Stimulated activated naive CD8-positive, alpha-beta T cell treated with anti-CD3 and anti-CD28 coated beads, Interleukin-15, Interleukin-2, amounts not matched to agents 100 ng/mL and 50 ng/mL, for 24 hours (primary cell): ENCODE results near the gene EFCAB11.
"Not testable (repeated sequence)": the region's sequence is repeated elsewhere in the genome, so short reads cannot be mapped to it uniquely, and the experiment has no call there.

ENCODE experiments used
- H3K27ac Mint-ChIP-seq: one replicate; pipeline ENCODE4 v1.8.0; 2021; ENCODE audit warnings: mild to moderate bottlenecking, mixed read lengths
- H3K27me3 Mint-ChIP-seq: one replicate; pipeline ENCODE4 v1.8.0; 2021; ENCODE audit warnings: mixed read lengths
- H3K36me3 Mint-ChIP-seq: one replicate; pipeline ENCODE4 v1.8.0; 2021; ENCODE audit warnings: low read depth, mixed read lengths
- H3K4me1 Mint-ChIP-seq: one replicate; pipeline ENCODE4 v1.8.0; 2021; ENCODE audit warnings: low read depth, mixed read lengths
- H3K4me3 Mint-ChIP-seq: one replicate; pipeline ENCODE4 v1.8.0; 2021; ENCODE audit warnings: mild to moderate bottlenecking, mixed read lengths
- H3K9me3 Mint-ChIP-seq: one replicate; pipeline ENCODE4 v1.8.0; 2021; ENCODE audit warnings: mixed read lengths

EFCAB11 gene

GRCh38 chr14:89884761-89885160 lies 69.8 kb downstream of the EFCAB11 start:
- H3K27ac Mint-ChIP-seq = no peak overlapping the region
- no peaks in the 10 kb centered on the region for H3K9me3 Mint-ChIP-seq
- no peaks in the 10 kb centered on the region for H3K4me1 Mint-ChIP-seq
- no peaks in the 10 kb centered on the region for H3K27me3 Mint-ChIP-seq
- H3K36me3 Mint-ChIP-seq = no peaks in the 10 kb centered on the region
- no peak overlapping the region for H3K4me3 Mint-ChIP-seq

GRCh38 chr14:89881839-89882238 lies 72.7 kb downstream of the EFCAB11 start:
- Mint-ChIP-seq H3K4me1 (no peaks in the 10 kb centered on the region), H3K9me3 (no peaks in the 10 kb centered on the region), H3K27me3 (no peaks in the 10 kb centered on the region), H3K27ac (no peak overlapping the region), H3K4me3 (no peak overlapping the region), H3K36me3 (no peaks in the 10 kb centered on the region)

GRCh38 chr14:89874091-89874490 lies 80.4 kb downstream of the EFCAB11 start:
- not testable (repeated sequence) for H3K36me3 Mint-ChIP-seq, H3K4me3 Mint-ChIP-seq, H3K4me1 Mint-ChIP-seq, H3K27ac Mint-ChIP-seq, H3K27me3 Mint-ChIP-seq
- H3K9me3 Mint-ChIP-seq = peaks cover 16% of the 10 kb centered on the region

- Mint-ChIP-seq H3K27ac (no peak overlapping the region), H3K36me3 (peaks cover 4% of the 10 kb centered on the region), H3K27me3 (no peaks in the 10 kb centered on the region), H3K9me3 (peaks cover 15% of the 10 kb centered on the region), H3K4me1 (no peaks in the 10 kb centered on the region), H3K4me3 (no peak overlapping the region)
Measured at GRCh38 chr14:89870316-89870715, 84.2 kb downstream of the EFCAB11 start.

- no peak overlapping the region for H3K27ac Mint-ChIP-seq
- peaks cover 9% of the 10 kb centered on the region for H3K9me3 Mint-ChIP-seq
- H3K4me3 Mint-ChIP-seq = no peak overlapping the region
- no peaks in the 10 kb centered on the region for H3K4me1 Mint-ChIP-seq
- H3K36me3 Mint-ChIP-seq = peaks cover 4% of the 10 kb centered on the region
- no peaks in the 10 kb centered on the region for H3K27me3 Mint-ChIP-seq
Measured at GRCh38 chr14:89869606-89870005, 84.9 kb downstream of the EFCAB11 start.

GRCh38 chr14:89866458-89866857 lies 88.1 kb downstream of the EFCAB11 start:
- Mint-ChIP-seq H3K36me3 (no peaks in the 10 kb centered on the region), H3K4me1 (no peaks in the 10 kb centered on the region), H3K9me3 (no peaks in the 10 kb centered on the region), H3K4me3 (no peak overlapping the region), H3K27me3 (no peaks in the 10 kb centered on the region), H3K27ac (no peak overlapping the region)

- no peak overlapping the region for H3K4me3 Mint-ChIP-seq
- H3K36me3 Mint-ChIP-seq = no peaks in the 10 kb centered on the region
- no peaks in the 10 kb centered on the region for H3K9me3 Mint-ChIP-seq
- H3K27ac Mint-ChIP-seq = no peak overlapping the region
- H3K4me1 Mint-ChIP-seq = no peaks in the 10 kb centered on the region
- no peaks in the 10 kb centered on the region for H3K27me3 Mint-ChIP-seq
Measured at GRCh38 chr14:89865153-89865552, 89.4 kb downstream of the EFCAB11 start.

GRCh38 chr14:89862856-89863255 lies 91.7 kb downstream of the EFCAB11 start:
- no peaks in the 10 kb centered on the region for H3K36me3 Mint-ChIP-seq

GRCh38 chr14:89861630-89862029 lies 92.9 kb downstream of the EFCAB11 start:
- H3K36me3 Mint-ChIP-seq = no peaks in the 10 kb centered on the region
- H3K4me1 Mint-ChIP-seq = no peaks in the 10 kb centered on the region
- no peaks in the 10 kb centered on the region for H3K9me3 Mint-ChIP-seq
- no peaks in the 10 kb centered on the region for H3K27me3 Mint-ChIP-seq
- H3K4me3 Mint-ChIP-seq = no peak overlapping the region
- H3K27ac Mint-ChIP-seq = no peak overlapping the region

More at GRCh38 chr14:89862856-89863255, 91.7 kb downstream of the EFCAB11 start:
- no peaks in the 10 kb centered on the region for H3K4me1 Mint-ChIP-seq
- H3K4me3 Mint-ChIP-seq = no peak overlapping the region
- H3K27ac Mint-ChIP-seq = no peak overlapping the region
- H3K9me3 Mint-ChIP-seq = no peaks in the 10 kb centered on the region
- H3K27me3 Mint-ChIP-seq = no peaks in the 10 kb centered on the region

- no peaks in the 10 kb centered on the region for H3K27me3 Mint-ChIP-seq
- no peak overlapping the region for H3K4me3 Mint-ChIP-seq
- no peaks in the 10 kb centered on the region for H3K9me3 Mint-ChIP-seq
- H3K36me3 Mint-ChIP-seq = no peaks in the 10 kb centered on the region
- no peak overlapping the region for H3K27ac Mint-ChIP-seq
- H3K4me1 Mint-ChIP-seq = no peaks in the 10 kb centered on the region
Measured at GRCh38 chr14:89858089-89858488, 96.4 kb downstream of the EFCAB11 start.

- Mint-ChIP-seq H3K4me3 (no peak overlapping the region), H3K27me3 (no peaks in the 10 kb centered on the region), H3K9me3 (no peaks in the 10 kb centered on the region)
Measured at GRCh38 chr14:89856871-89857345, 97.6 kb downstream of the EFCAB11 start.

GRCh38 chr14:89855961-89856656 lies 98.4 kb downstream of the EFCAB11 start:
- H3K4me3 Mint-ChIP-seq = no peak overlapping the region
- H3K27ac Mint-ChIP-seq = no peak overlapping the region
- no peaks in the 10 kb centered on the region for H3K9me3 Mint-ChIP-seq
- H3K36me3 Mint-ChIP-seq = no peaks in the 10 kb centered on the region
- no peaks in the 10 kb centered on the region for H3K4me1 Mint-ChIP-seq
- H3K27me3 Mint-ChIP-seq = no peaks in the 10 kb centered on the region

More at GRCh38 chr14:89856871-89857345, 97.6 kb downstream of the EFCAB11 start:
- no peaks in the 10 kb centered on the region for H3K36me3 Mint-ChIP-seq
- H3K4me1 Mint-ChIP-seq = no peaks in the 10 kb centered on the region
- H3K27ac Mint-ChIP-seq = no peak overlapping the region

- no peaks in the 10 kb centered on the region for H3K4me1 Mint-ChIP-seq
Measured at GRCh38 chr14:89853936-89854693, 100.4 kb downstream of the EFCAB11 start.

GRCh38 chr14:89851106-89851505 lies 103.4 kb downstream of the EFCAB11 start:
- no peak overlapping the region for H3K4me3 Mint-ChIP-seq
- H3K27ac Mint-ChIP-seq = no peak overlapping the region
- no peaks in the 10 kb centered on the region for H3K9me3 Mint-ChIP-seq
- H3K36me3 Mint-ChIP-seq = no peaks in the 10 kb centered on the region
- no peaks in the 10 kb centered on the region for H3K4me1 Mint-ChIP-seq
- H3K27me3 Mint-ChIP-seq = no peaks in the 10 kb centered on the region

More at GRCh38 chr14:89853936-89854693, 100.4 kb downstream of the EFCAB11 start:
- no peaks in the 10 kb centered on the region for H3K36me3 Mint-ChIP-seq
- H3K4me3 Mint-ChIP-seq = no peak overlapping the region
- no peak overlapping the region for H3K27ac Mint-ChIP-seq
- H3K27me3 Mint-ChIP-seq = no peaks in the 10 kb centered on the region
- no peaks in the 10 kb centered on the region for H3K9me3 Mint-ChIP-seq

- Mint-ChIP-seq H3K4me1 (no peaks in the 10 kb centered on the region), H3K27me3 (no peaks in the 10 kb centered on the region), H3K4me3 (no peak overlapping the region), H3K9me3 (no peaks in the 10 kb centered on the region), H3K36me3 (no peaks in the 10 kb centered on the region), H3K27ac (no peak overlapping the region)
Measured at GRCh38 chr14:89849931-89850330, 104.6 kb downstream of the EFCAB11 start.
